Liver (tissue), 9 donors: ENCODE measurements around the gene WRAP73. TPM values are rescaled to one million over a fixed set of nuclear protein-coding genes. Genes with fewer than 3 reads are reported as not detected.
A peak's percentile ranks its signal among the peaks of the same experiment; 100 is the strongest.

Source experiments
- DNase-seq: peaks from one replicate; pipeline ENCODE4 v3.0.0-alpha.2; 2017; ENCODE audit warnings: low spot score
- H3K27ac ChIP-seq, 2 donors: one replicate each; pipeline ENCODE4 v1.7.0; 2013; ENCODE audit warnings: inconsistent platforms in 2 of 2, low read length in 2 of 2, control low read depth in 1 of 2, low read depth in 1 of 2, mild to moderate bottlenecking in 1 of 2
- H3K27me3 ChIP-seq, 4 donors: one replicate each; pipeline versions ENCODE4 v1.6.1 to v1.7.0; 2013; ENCODE audit warnings: low read length in 3 of 4, inconsistent platforms in 1 of 4, mild to moderate bottlenecking in 1 of 4, moderate library complexity in 1 of 4; ENCODE audit not compliant: control insufficient read depth in 4 of 4, insufficient read depth in 4 of 4
- H3K36me3 ChIP-seq, 4 donors: one replicate each; pipeline versions ENCODE4 v1.6.1 to v1.7.0; 2013; ENCODE audit warnings: low read length in 3 of 4, mild to moderate bottlenecking in 3 of 4, low read depth in 1 of 4, moderate library complexity in 1 of 4; ENCODE audit not compliant: control insufficient read depth in 4 of 4, insufficient read depth in 3 of 4
- H3K4me1 ChIP-seq, 4 donors: one replicate each; pipeline versions ENCODE4 v1.6.1 to v1.7.0; 2013; ENCODE audit warnings: low read length in 3 of 4, mild to moderate bottlenecking in 3 of 4, moderate library complexity in 1 of 4; ENCODE audit not compliant: control insufficient read depth in 4 of 4, insufficient read depth in 4 of 4
- H3K4me3 ChIP-seq, 3 donors: one replicate each; pipeline versions ENCODE4 v1.6.1 to v1.7.0; 2013; ENCODE audit warnings: low read length in 3 of 3, control low read depth in 1 of 3, low read depth in 1 of 3, mild to moderate bottlenecking in 1 of 3
- H3K9ac ChIP-seq, 2 donors: one replicate each; pipeline ENCODE4 v1.7.0; 2013; ENCODE audit warnings: low read length in 2 of 2, mild to moderate bottlenecking in 2 of 2, moderate library complexity in 2 of 2, control low read depth in 1 of 2, low read depth in 1 of 2
- H3K9me3 ChIP-seq, 4 donors: one replicate each; pipeline versions ENCODE4 v1.6.1 to v1.7.0; 2013; ENCODE audit warnings: low read length in 3 of 4; ENCODE audit not compliant: control insufficient read depth in 4 of 4
- EGR1 ChIP-seq, 2 donors: IDR thresholded peaks; 2 replicates each; pipeline ENCODE4 v1.6.1; 2016 to 2018; ENCODE audit warnings: antibody characterized with exemption in 2 of 2, low read depth in 2 of 2
- FOXA2 ChIP-seq: IDR thresholded peaks from 2 replicates; pipeline ENCODE4 v1.6.1; 2016; ENCODE audit warnings: antibody characterized with exemption
- GABPA ChIP-seq, 2 donors: IDR thresholded peaks in 1 of 2; conservative IDR thresholded peaks in 1 of 2; 2 replicates each; pipeline ENCODE4 v1.6.1; 2016; ENCODE audit warnings: antibody characterized with exemption in 2 of 2, mild to moderate bottlenecking in 1 of 2, moderate library complexity in 1 of 2
- HNF4G ChIP-seq: IDR thresholded peaks from 2 replicates; pipeline ENCODE4 v1.6.1; 2016; ENCODE audit warnings: antibody characterized with exemption
- JUND ChIP-seq, 2 donors: IDR thresholded peaks; 2 replicates each; pipeline ENCODE4 v1.6.1; 2016; ENCODE audit warnings: antibody characterized with exemption in 2 of 2
- NR2F2 ChIP-seq: IDR thresholded peaks from 2 replicates; pipeline ENCODE4 v1.6.1; 2016; ENCODE audit warnings: antibody characterized with exemption
- RAD21 ChIP-seq, 2 donors: IDR thresholded peaks; 2 replicates each; pipeline ENCODE4 v1.6.1; 2016; ENCODE audit warnings: antibody characterized with exemption in 2 of 2, mild to moderate bottlenecking in 2 of 2
- RXRA ChIP-seq, 2 donors: IDR thresholded peaks; 2 replicates each; pipeline ENCODE4 v1.6.1; 2017 to 2018; ENCODE audit warnings: antibody characterized with exemption in 2 of 2, mild to moderate bottlenecking in 1 of 2
- SP1 ChIP-seq: IDR thresholded peaks from 2 replicates; pipeline ENCODE4 v1.6.1; 2018; ENCODE audit warnings: antibody characterized with exemption, mild to moderate bottlenecking
- TAF1 ChIP-seq: conservative IDR thresholded peaks from 2 replicates; pipeline ENCODE4 v1.6.1; 2016; ENCODE audit warnings: antibody characterized with exemption, mild to moderate bottlenecking
- WGBS: extraction: QIAGEN DNeasy Blood & Tissue Kit; methylation state at CpG from one replicate; pipeline ENCODE4 v1.1.7; 2013; 5-methylcytosine and 5-hydroxymethylcytosine counted together
- polyA plus RNA-seq, 2 donors: library from polyadenylated mRNA; stranded (reverse) in 1 of 2; unstranded in 1 of 2; fragments of 200-250 nt in 1 of 2; fragments of >200 nt in 1 of 2; fragmentation: Nextera tagmentation in 1 of 2; extraction: Ambion mirVana in 1 of 2; gene quantifications; one replicate each; pipeline versions ENCODE4 v1.2.1 to v1.2.3, GENCODE V29; 2013 to 2015
- total RNA-seq, 2 donors: library from RNA; depleted of rRNA; stranded (reverse); fragments of >200 nt; gene quantifications; one replicate each; pipeline ENCODE4 v1.2.3, GENCODE V29; 2014
- TF ChIP-seq, protein P1 (sequence below): IDR thresholded peaks from 2 replicates; pipeline ENCODE4 v1.6.1; 2016; ENCODE audit warnings: antibody characterized with exemption, mild to moderate bottlenecking
- TF ChIP-seq, protein P2 (sequence below): IDR thresholded peaks from 2 replicates; pipeline ENCODE4 v1.6.1; 2016; ENCODE audit warnings: antibody characterized with exemption
- TF ChIP-seq, protein P3 (sequence below): fragments of 150-350 bp; IDR thresholded peaks from 2 replicates; pipeline ENCODE4 v1.5.1; 2017; ENCODE audit warnings: improper control_type of control experiment, low read depth, low read length; ENCODE audit not compliant: missing input control
- TF ChIP-seq, protein P4 (sequence below): IDR thresholded peaks from 2 replicates; pipeline ENCODE4 v1.6.1; 2016; ENCODE audit warnings: antibody characterized with exemption
- donor health status: healthy.
- donor health status: healthy.
- donor health status: healthy.
- donor health status: healthy.
- donor health status: healthy.

The WRAP73 gene
- total and polyA plus RNA-seq, 4 donors: 7.6 to 14.6 (median 10.0) TPM

DNA sequence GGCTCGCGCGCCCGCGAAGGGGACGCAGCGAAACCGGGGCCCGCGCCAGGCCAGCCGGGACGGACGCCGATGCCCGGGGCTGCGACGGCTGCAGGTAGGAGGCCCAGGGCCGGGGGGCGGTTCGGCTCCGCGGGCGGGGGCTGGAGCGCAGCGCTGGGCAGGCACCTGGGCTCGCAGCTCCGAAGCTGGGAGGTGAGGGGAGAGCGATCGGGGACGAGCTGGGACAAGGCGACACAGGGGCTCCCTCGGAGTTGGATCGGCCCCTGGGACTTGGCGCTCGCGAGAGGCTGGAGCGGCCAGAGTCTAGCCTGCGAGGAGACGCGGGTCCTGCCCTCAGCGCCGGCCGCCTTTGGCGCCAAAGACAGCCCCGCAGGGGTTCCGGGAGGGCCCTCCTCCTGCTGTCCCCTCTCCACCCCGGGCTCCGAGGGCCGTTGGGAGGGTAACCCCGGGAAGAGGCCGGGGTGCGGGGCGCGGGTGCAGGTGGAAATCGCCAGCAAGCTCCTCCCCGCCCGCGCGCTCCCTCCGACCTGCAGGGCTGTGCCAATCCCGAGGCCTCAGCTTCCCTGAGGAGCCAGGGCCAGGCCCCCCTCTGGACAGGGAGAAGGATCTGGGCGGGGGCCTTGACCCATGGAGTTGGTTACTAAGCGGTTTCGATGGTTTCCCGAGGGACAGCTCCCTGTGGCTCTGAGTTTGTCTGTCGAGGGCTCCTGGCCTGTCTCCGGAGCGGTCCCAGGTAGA lies 2.8 kb upstream of the WRAP73 start (continued):
- no peak for TF ChIP-seq TAF1

DNA sequence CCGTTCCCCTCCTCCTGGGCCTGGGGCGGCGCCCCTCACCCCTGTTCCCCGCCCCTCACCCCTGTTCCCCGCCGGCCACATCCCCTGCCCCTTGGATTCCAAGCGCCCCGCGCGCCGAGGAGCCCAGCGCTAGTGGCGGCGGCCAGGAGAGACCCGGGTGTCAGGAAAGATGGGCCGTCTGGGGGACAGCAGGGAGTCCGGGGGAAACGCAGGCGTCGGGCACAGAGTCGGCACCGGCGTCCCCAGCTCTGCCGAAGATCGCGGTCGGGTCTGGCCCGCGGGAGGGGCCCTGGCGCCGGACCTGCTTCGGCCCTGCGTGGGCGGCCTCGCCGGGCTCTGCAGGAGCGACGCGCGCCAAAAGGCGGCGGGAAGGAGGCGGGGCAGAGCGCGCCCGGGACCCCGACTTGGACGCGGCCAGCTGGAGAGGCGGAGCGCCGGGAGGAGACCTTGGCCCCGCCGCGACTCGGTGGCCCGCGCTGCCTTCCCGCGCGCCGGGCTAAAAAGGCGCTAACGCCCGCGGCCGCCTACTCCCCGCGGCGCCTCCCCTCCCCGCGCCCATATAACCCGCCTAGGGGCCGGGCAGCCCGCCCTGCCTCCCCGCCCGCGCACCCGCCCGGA lies 2.1 kb upstream of the WRAP73 start, which contains the start of gene TP73:
TSS of gene TP73 (plus strand) at position 587 of the 618 bp plus-strand sequence. CDS start 29,850 bp downstream, outside the sequence.
- Histone ChIP-seq H3K27me3 (peaks cover 0 to 12% (median 6%) of the 10 kb centered on the region in 4 donors), H3K36me3 (peaks cover 0 to 4% (median 1%) of the 10 kb centered on the region in 4 donors), H3K4me1 (peaks cover 20 to 27% (median 23%) of the 10 kb centered on the region in 4 donors), H3K9ac (no peak within 1 kb of the TSS), H3K9me3 (no peaks in the 10 kb centered on the region), H3K4me3 (peak within 1 kb of the TSS in 2 of 3 donors; percentile 14 to 59), H3K27ac (no peak within 1 kb of the TSS)
- WGBS: under 1% methylated on average over 80 of the region's 80 CpGs
- no peak for DNase-seq
- TF ChIP-seq SP1: no peak
- peak in 1 of 2 donors; percentile 22 for TF ChIP-seq EGR1 (IDR thresholded peaks at IDR 0.05; ENCODE audit: low read depth in 2 of 2)

DNA sequence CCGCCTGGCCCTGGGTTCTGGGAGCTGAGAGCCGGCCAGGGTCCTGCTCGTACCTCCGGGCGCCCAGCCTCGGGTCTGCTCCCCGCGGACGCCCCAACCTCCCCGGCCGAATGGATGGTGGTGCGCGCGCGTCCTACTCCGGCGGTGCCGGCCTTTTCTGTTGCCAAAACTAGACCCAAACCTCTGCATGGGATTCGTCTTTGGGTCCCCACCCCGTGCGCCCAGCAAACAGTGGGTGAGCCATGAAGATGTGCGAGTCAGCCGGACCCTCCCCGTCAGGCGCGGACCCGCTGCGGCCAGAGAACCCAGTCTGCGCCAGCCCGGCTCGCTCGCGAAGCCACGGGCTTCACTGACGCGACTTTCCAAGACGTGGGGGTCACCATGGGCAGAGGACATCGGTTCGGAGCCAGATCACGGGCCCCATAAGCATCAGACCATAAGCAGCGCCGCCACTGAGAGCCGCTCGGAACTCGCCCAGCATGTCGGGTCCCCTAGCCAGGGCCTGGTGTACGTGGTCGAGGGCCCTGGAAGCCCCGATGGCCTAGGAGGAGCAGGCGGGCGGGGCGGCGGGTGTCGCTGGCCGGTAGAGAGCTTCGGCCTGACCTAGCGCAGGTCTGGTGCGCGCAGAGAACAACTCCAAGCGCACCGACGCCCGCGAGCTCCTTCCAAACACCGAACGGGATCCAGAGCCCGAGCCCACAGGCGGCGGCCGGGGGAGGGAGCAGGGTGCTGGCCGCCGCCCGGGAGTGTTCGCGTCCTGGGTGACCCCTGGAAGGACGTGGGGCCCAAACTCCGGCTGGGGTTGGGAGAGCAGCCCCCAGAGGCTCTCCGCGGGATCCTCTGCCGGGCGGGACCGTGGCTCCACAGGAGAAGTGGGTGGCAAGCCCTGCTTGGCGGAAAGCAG lies 1.4 kb upstream of the WRAP73 start:
- Histone ChIP-seq H3K36me3 (peaks cover 2 to 11% (median 5%) of the 10 kb centered on the region in 4 donors), H3K4me1 (peaks cover 20 to 27% (median 23%) of the 10 kb centered on the region in 4 donors), H3K9ac (no peak overlapping the region), H3K27ac (no peak overlapping the region), H3K4me3 (peak overlapping the region in 1 of 3 donors; percentile 59), H3K27me3 (peaks cover 0 to 12% (median 6%) of the 10 kb centered on the region in 4 donors), H3K9me3 (no peaks in the 10 kb centered on the region)
- TF ChIP-seq GABPA (IDR thresholded peaks at IDR 0.05 in 1 of 2, conservative IDR thresholded peaks at IDR 0.05 in 1 of 2) (no peak), RXRA (IDR thresholded peaks at IDR 0.05) (no peak), HNF4G (no peak), NR2F2 (no peak), JUND (IDR thresholded peaks at IDR 0.05) (no peak), SP1 (no peak), RAD21 (IDR thresholded peaks at IDR 0.05) (no peak), TAF1 (no peak), FOXA2 (no peak)
- TF ChIP-seq, protein P1, sequence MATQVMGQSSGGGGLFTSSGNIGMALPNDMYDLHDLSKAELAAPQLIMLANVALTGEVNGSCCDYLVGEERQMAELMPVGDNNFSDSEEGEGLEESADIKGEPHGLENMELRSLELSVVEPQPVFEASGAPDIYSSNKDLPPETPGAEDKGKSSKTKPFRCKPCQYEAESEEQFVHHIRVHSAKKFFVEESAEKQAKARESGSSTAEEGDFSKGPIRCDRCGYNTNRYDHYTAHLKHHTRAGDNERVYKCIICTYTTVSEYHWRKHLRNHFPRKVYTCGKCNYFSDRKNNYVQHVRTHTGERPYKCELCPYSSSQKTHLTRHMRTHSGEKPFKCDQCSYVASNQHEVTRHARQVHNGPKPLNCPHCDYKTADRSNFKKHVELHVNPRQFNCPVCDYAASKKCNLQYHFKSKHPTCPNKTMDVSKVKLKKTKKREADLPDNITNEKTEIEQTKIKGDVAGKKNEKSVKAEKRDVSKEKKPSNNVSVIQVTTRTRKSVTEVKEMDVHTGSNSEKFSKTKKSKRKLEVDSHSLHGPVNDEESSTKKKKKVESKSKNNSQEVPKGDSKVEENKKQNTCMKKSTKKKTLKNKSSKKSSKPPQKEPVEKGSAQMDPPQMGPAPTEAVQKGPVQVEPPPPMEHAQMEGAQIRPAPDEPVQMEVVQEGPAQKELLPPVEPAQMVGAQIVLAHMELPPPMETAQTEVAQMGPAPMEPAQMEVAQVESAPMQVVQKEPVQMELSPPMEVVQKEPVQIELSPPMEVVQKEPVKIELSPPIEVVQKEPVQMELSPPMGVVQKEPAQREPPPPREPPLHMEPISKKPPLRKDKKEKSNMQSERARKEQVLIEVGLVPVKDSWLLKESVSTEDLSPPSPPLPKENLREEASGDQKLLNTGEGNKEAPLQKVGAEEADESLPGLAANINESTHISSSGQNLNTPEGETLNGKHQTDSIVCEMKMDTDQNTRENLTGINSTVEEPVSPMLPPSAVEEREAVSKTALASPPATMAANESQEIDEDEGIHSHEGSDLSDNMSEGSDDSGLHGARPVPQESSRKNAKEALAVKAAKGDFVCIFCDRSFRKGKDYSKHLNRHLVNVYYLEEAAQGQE: no peak
- TF ChIP-seq, protein P2, sequence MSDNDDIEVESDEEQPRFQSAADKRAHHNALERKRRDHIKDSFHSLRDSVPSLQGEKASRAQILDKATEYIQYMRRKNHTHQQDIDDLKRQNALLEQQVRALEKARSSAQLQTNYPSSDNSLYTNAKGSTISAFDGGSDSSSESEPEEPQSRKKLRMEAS: no peak
- TF ChIP-seq, protein P3, sequence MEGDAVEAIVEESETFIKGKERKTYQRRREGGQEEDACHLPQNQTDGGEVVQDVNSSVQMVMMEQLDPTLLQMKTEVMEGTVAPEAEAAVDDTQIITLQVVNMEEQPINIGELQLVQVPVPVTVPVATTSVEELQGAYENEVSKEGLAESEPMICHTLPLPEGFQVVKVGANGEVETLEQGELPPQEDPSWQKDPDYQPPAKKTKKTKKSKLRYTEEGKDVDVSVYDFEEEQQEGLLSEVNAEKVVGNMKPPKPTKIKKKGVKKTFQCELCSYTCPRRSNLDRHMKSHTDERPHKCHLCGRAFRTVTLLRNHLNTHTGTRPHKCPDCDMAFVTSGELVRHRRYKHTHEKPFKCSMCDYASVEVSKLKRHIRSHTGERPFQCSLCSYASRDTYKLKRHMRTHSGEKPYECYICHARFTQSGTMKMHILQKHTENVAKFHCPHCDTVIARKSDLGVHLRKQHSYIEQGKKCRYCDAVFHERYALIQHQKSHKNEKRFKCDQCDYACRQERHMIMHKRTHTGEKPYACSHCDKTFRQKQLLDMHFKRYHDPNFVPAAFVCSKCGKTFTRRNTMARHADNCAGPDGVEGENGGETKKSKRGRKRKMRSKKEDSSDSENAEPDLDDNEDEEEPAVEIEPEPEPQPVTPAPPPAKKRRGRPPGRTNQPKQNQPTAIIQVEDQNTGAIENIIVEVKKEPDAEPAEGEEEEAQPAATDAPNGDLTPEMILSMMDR: no peak
- TF ChIP-seq, protein P4, sequence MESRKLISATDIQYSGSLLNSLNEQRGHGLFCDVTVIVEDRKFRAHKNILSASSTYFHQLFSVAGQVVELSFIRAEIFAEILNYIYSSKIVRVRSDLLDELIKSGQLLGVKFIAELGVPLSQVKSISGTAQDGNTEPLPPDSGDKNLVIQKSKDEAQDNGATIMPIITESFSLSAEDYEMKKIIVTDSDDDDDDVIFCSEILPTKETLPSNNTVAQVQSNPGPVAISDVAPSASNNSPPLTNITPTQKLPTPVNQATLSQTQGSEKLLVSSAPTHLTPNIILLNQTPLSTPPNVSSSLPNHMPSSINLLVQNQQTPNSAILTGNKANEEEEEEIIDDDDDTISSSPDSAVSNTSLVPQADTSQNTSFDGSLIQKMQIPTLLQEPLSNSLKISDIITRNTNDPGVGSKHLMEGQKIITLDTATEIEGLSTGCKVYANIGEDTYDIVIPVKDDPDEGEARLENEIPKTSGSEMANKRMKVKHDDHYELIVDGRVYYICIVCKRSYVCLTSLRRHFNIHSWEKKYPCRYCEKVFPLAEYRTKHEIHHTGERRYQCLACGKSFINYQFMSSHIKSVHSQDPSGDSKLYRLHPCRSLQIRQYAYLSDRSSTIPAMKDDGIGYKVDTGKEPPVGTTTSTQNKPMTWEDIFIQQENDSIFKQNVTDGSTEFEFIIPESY: no peak
- WGBS: 9% methylated on average over 83 of the region's 83 CpGs
- no peak for DNase-seq
